ENCODE data around the gene CTXN3. TPM values are rescaled to one million over a fixed set of nuclear protein-coding genes. Genes with fewer than 3 reads are reported as not detected.

The CTXN3 gene
- total RNA-seq, 1 donor from 2014 or later, result 5.4 TPM

- no peak for DNase-seq (ENCODE audit: low spot score)
- Mint-ChIP-seq H3K27ac (ENCODE audit: unreplicated experiment) (peak overlapping the region; percentile 80), H3K27me3 (ENCODE audit: unreplicated experiment) (peaks cover 2% of the 10 kb centered on the region), H3K4me3 (ENCODE audit: unreplicated experiment) (no peak overlapping the region), H3K36me3 (ENCODE audit: low read depth, unreplicated experiment) (no peaks in the 10 kb centered on the region), H3K4me1 (ENCODE audit: unreplicated experiment) (peaks cover 15% of the 10 kb centered on the region), H3K9me3 (ENCODE audit: unreplicated experiment) (no peaks in the 10 kb centered on the region)
- no peak for TF ChIP-seq CTCF (IDR thresholded peaks at IDR 0.05; ENCODE audit: unreplicated experiment)
Measured at GRCh38 chr5:127685662-127686061, 36.8 kb downstream of the CTXN3 start.

GRCh38 chr5:127686424-127686823 is 37.5 kb downstream of the CTXN3 start:
- DNase-seq (ENCODE audit: low spot score), result no peak
- peaks cover 2% of the 10 kb centered on the region for H3K27me3 Mint-ChIP-seq (ENCODE audit: unreplicated experiment)
- H3K4me3 Mint-ChIP-seq (ENCODE audit: unreplicated experiment), result no peak overlapping the region
- H3K9me3 Mint-ChIP-seq (ENCODE audit: unreplicated experiment), result no peaks in the 10 kb centered on the region
- TF ChIP-seq CTCF (IDR thresholded peaks at IDR 0.05; ENCODE audit: unreplicated experiment), result no peak
- no peaks in the 10 kb centered on the region for H3K36me3 Mint-ChIP-seq (ENCODE audit: low read depth, unreplicated experiment)
- H3K4me1 Mint-ChIP-seq (ENCODE audit: unreplicated experiment), result peaks cover 15% of the 10 kb centered on the region
- H3K27ac Mint-ChIP-seq (ENCODE audit: unreplicated experiment), result peak overlapping the region; percentile 80

GRCh38 chr5:127694518-127695171 is 45.8 kb downstream of the CTXN3 start:
- DNase-seq (ENCODE audit: low spot score), result no peak
- H3K4me3 Mint-ChIP-seq (ENCODE audit: unreplicated experiment), result no peak overlapping the region
- H3K27ac Mint-ChIP-seq (ENCODE audit: unreplicated experiment), result no peak overlapping the region
- no peaks in the 10 kb centered on the region for H3K9me3 Mint-ChIP-seq (ENCODE audit: unreplicated experiment)
- no peaks in the 10 kb centered on the region for H3K27me3 Mint-ChIP-seq (ENCODE audit: unreplicated experiment)
- no peaks in the 10 kb centered on the region for H3K36me3 Mint-ChIP-seq (ENCODE audit: low read depth, unreplicated experiment)
- TF ChIP-seq CTCF (IDR thresholded peaks at IDR 0.05; ENCODE audit: unreplicated experiment), result no peak
- H3K4me1 Mint-ChIP-seq (ENCODE audit: unreplicated experiment), result no peaks in the 10 kb centered on the region

GRCh38 chr5:127695346-127695745 is 46.5 kb downstream of the CTXN3 start:
- no peaks in the 10 kb centered on the region for H3K36me3 Mint-ChIP-seq (ENCODE audit: low read depth, unreplicated experiment)
- no peak overlapping the region for H3K27ac Mint-ChIP-seq (ENCODE audit: unreplicated experiment)
- peaks cover 3% of the 10 kb centered on the region for H3K4me1 Mint-ChIP-seq (ENCODE audit: unreplicated experiment)
- no peak overlapping the region for H3K4me3 Mint-ChIP-seq (ENCODE audit: unreplicated experiment)
- TF ChIP-seq CTCF (IDR thresholded peaks at IDR 0.05; ENCODE audit: unreplicated experiment), result no peak
- no peak for DNase-seq (ENCODE audit: low spot score)
- H3K9me3 Mint-ChIP-seq (ENCODE audit: unreplicated experiment), result no peaks in the 10 kb centered on the region
- no peaks in the 10 kb centered on the region for H3K27me3 Mint-ChIP-seq (ENCODE audit: unreplicated experiment)

- no peak for DNase-seq (ENCODE audit: low spot score)
- peaks cover 5% of the 10 kb centered on the region for H3K4me1 Mint-ChIP-seq (ENCODE audit: unreplicated experiment)
- no peaks in the 10 kb centered on the region for H3K36me3 Mint-ChIP-seq (ENCODE audit: low read depth, unreplicated experiment)
- TF ChIP-seq CTCF (IDR thresholded peaks at IDR 0.05; ENCODE audit: unreplicated experiment), result no peak
- no peak overlapping the region for H3K4me3 Mint-ChIP-seq (ENCODE audit: unreplicated experiment)
- no peaks in the 10 kb centered on the region for H3K9me3 Mint-ChIP-seq (ENCODE audit: unreplicated experiment)
- no peaks in the 10 kb centered on the region for H3K27me3 Mint-ChIP-seq (ENCODE audit: unreplicated experiment)
- no peak overlapping the region for H3K27ac Mint-ChIP-seq (ENCODE audit: unreplicated experiment)
Measured at GRCh38 chr5:127696683-127697082, 47.8 kb downstream of the CTXN3 start.

Data from endothelial cell (in vitro differentiated cells).